HepG2 (cell line): ENCODE measurements around the gene CAMK1D. TPM values are rescaled to one million over a fixed set of nuclear protein-coding genes. Genes with fewer than 3 reads are reported as not detected.

ENCODE experiments used
- ATAC-seq: fragments of 200-7000 bp; cut with Tn5 transposase; 3 replicates; pipeline ENCODE4 v1.9.1; 2020; ENCODE audit warnings: mild to moderate bottlenecking, moderate library complexity
- BruUV-seq: library from RNA; stranded (reverse); fragments of 400-500 nt; replicated peaks from 2 replicates; lab custom pipeline; 2021; lab: Mats Ljungman, UMichigan
- CTCF ChIA-PET: fragments of 300-600 bp; formaldehyde crosslinking; extraction: SDS; loops from one replicate; lab custom pipeline; 2021; ENCODE audit warnings: low total read pairs, inconsistent platforms, low intra/inter-chr PET ratio; lab: Yijun Ruan, JAX
- POLR2A ChIA-PET: fragments of 350-600 bp; sonication (Branson Sonifier 250); formaldehyde crosslinking; loops from one replicate; lab custom pipeline; 2020; ENCODE audit warnings: antibody characterized with exemption, inconsistent platforms; lab: Yijun Ruan, JAX
- DNase-seq: peaks from one replicate; pipeline ENCODE4 v3.0.0-alpha.2; 2015; ENCODE audit warnings: low spot score
- FAIRE-seq: peaks from 3 replicates; lab custom pipeline; 2011; peaks lifted over from hg19 to GRCh38; lab: Jason Lieb, UNC
- H2AFZ ChIP-seq: one replicate; pipeline ENCODE4 v1.6.1; 2011; ENCODE audit warnings: low read length, inconsistent platforms
- H3K27ac ChIP-seq: fragments of 300-600 bp; 3 replicates; pipeline ENCODE4 v1.8.0; 2011; ENCODE audit warnings: mixed run types, mild to moderate bottlenecking, mixed read lengths, low read length, inconsistent platforms; ENCODE audit not compliant: insufficient read depth; ENCODE audit errors: extremely low read length
- H3K27me3 ChIP-seq, 2 experiments: fragments of 200-600 bp in 1 of 2; 2 replicates in 1 of 2; 3 replicates in 1 of 2; pipeline versions ENCODE4 v1.6.0 to v1.8.0; 2011; ENCODE audit warnings: low read length in 2 of 2, mild to moderate bottlenecking in 2 of 2, moderate library complexity in 2 of 2, inconsistent platforms in 1 of 2; ENCODE audit not compliant: insufficient read depth in 2 of 2, control insufficient read depth in 1 of 2
- H3K36me3 ChIP-seq, 2 experiments: fragments of 200-600 bp in 1 of 2; replicated peaks in 1 of 2; 2 replicates in 1 of 2; 3 replicates in 1 of 2; pipeline versions ENCODE4 v1.5.1 to v1.8.0; 2011; ENCODE audit warnings: low read length in 2 of 2, inconsistent platforms in 1 of 2; ENCODE audit not compliant: insufficient read depth in 2 of 2, control insufficient read depth in 1 of 2
- H3K4me1 ChIP-seq: 2 replicates; pipeline ENCODE4 v1.5.1; 2012; ENCODE audit warnings: low read length, inconsistent platforms; ENCODE audit not compliant: insufficient read depth
- H3K4me2 ChIP-seq: 2 replicates; pipeline ENCODE4 v1.6.0; 2011; ENCODE audit warnings: low read depth, low read length, inconsistent platforms
- H3K4me3 ChIP-seq, 3 experiments: fragments of 200-600 bp in 1 of 3; sonication (generic), shearing (Covaris generic) in 1 of 3; replicated peaks in 1 of 3; 2 replicates each; pipeline ENCODE4 v1.5.1; 2011 to 2016; ENCODE audit warnings: low read length in 3 of 3, inconsistent platforms in 2 of 3, low read depth in 2 of 3, mild to moderate bottlenecking in 2 of 3, control low read depth in 1 of 3, mixed read lengths in 1 of 3; ENCODE audit not compliant: insufficient read depth in 1 of 3
- H3K79me2 ChIP-seq: one replicate; pipeline ENCODE4 v1.6.1; 2011; ENCODE audit warnings: low read length, inconsistent platforms; ENCODE audit not compliant: insufficient read depth
- H3K9ac ChIP-seq: 2 replicates; pipeline ENCODE4 v1.6.0; 2011; ENCODE audit warnings: mild to moderate bottlenecking, low read depth, low read length, inconsistent platforms; ENCODE audit not compliant: insufficient read depth
- H3K9me3 ChIP-seq: 2 replicates; pipeline ENCODE4 v1.5.1; 2012; ENCODE audit warnings: mild to moderate bottlenecking, low read length
- H4K20me1 ChIP-seq: 2 replicates; pipeline ENCODE4 v1.6.0; 2011; ENCODE audit warnings: inconsistent platforms, mild to moderate bottlenecking, low read length, moderate library complexity; ENCODE audit not compliant: insufficient read depth
- ARNT2 ChIP-seq: sonication (generic); formaldehyde crosslinking; IDR thresholded peaks from 2 replicates; pipeline ENCODE4 v1.8.0; 2022; ENCODE audit warnings: mild to moderate bottlenecking, low read depth, missing genetic modification reagents, moderate library complexity
- KLF15 ChIP-seq: sonication (generic); formaldehyde crosslinking; IDR thresholded peaks from 2 replicates; pipeline ENCODE4 v1.8.1; 2023; ENCODE audit warnings: borderline replicate concordance, mild to moderate bottlenecking, inconsistent platforms, missing genetic modification reagents, mixed read lengths
- MAFF ChIP-seq: IDR thresholded peaks from 2 replicates; pipeline ENCODE4 v1.6.1; 2011; ENCODE audit warnings: low read depth, low read length, improper control_type of control experiment
- NPAS2 ChIP-seq: sonication (generic); formaldehyde crosslinking; IDR thresholded peaks from 2 replicates; pipeline ENCODE4 v1.8.0; 2022; ENCODE audit warnings: mild to moderate bottlenecking, missing genetic modification reagents, borderline replicate concordance
- ONECUT2 ChIP-seq: sonication (generic); formaldehyde crosslinking; IDR thresholded peaks from 2 replicates; pipeline ENCODE4 v1.4.0; 2020; ENCODE audit warnings: missing genetic modification reagents
- SALL1 ChIP-seq: sonication (generic); formaldehyde crosslinking; IDR thresholded peaks from 2 replicates; pipeline ENCODE4 v1.8.0; 2022; ENCODE audit warnings: mild to moderate bottlenecking, missing genetic modification reagents
- ZNF720 ChIP-seq: sonication (generic); formaldehyde crosslinking; IDR thresholded peaks from 2 replicates; pipeline ENCODE4 v1.4.0; 2020; ENCODE audit warnings: missing genetic modification reagents
- WGBS: methylation state at CpG from one replicate; pipeline ENCODE4 v1.1.6; 2017; ENCODE audit warnings: low lambda C conversion rate; 5-methylcytosine and 5-hydroxymethylcytosine counted together
- in situ Hi-C: cut with HindIII; loops from 2 replicates; pipeline ENCODE4 v1.10.0; 2017; ENCODE audit warnings: low pct_unique_long_range_greater_than_20kb; ENCODE audit not compliant: extremely low pct_ligation_motif_present
- intact Hi-C: fragments of 100-400 bp; cut with micrococcal nuclease; formaldehyde crosslinking; loops from one replicate; pipeline ENCODE4 v1.10.0; 2022; ENCODE audit not compliant: unreplicated experiment
- polyA plus RNA-seq, 8 experiments: library from polyadenylated mRNA; depleted of rRNA in 3 of 8; stranded (reverse) in 7 of 8; unstranded in 1 of 8; fragments of >200 nt; fragmentation: Illumina TruSeq in 4 of 8; extraction: Trizol in 4 of 8; gene quantifications; 2 replicates each; pipeline versions ENCODE4 v1.2.1 to v1.2.3, GENCODE V29; 2011 to 2016; ENCODE audit warnings: low read depth in 4 of 8, missing spikeins in 1 of 8, mixed read lengths in 1 of 8; ENCODE audit not compliant: insufficient read depth in 1 of 8
- total RNA-seq, 5 experiments: library from RNA; depleted of rRNA; stranded (reverse); fragments of >200 nt; fragmentation: Illumina TruSeq; extraction: Trizol; gene quantifications; 2 replicates each; pipeline ENCODE4 v1.2.3, GENCODE V29; 2016; ENCODE audit warnings: low read depth in 1 of 5
- TF ChIP-seq, protein P1 (sequence below): sonication (generic); formaldehyde crosslinking; IDR thresholded peaks from 2 replicates; pipeline ENCODE4 v1.4.0; 2020; ENCODE audit warnings: mild to moderate bottlenecking, missing genetic modification reagents
- TF ChIP-seq, protein P2 (sequence below): sonication (generic); formaldehyde crosslinking; IDR thresholded peaks from 2 replicates; pipeline ENCODE4 v1.4.0; 2020; ENCODE audit warnings: mild to moderate bottlenecking, missing genetic modification reagents
- TF ChIP-seq, protein P3 (sequence below): sonication (generic); formaldehyde crosslinking; IDR thresholded peaks from 2 replicates; pipeline ENCODE4 v1.4.0; 2020; ENCODE audit warnings: missing genetic modification reagents, mild to moderate bottlenecking, borderline replicate concordance
- TF ChIP-seq, protein P4 (sequence below): sonication (generic); formaldehyde crosslinking; IDR thresholded peaks from 2 replicates; pipeline ENCODE4 v1.8.0; 2022; ENCODE audit warnings: mild to moderate bottlenecking, missing genetic modification reagents, borderline replicate concordance
- TF ChIP-seq, protein P5 (sequence below), 2 experiments: sonication (generic) in 1 of 2; formaldehyde crosslinking in 1 of 2; IDR thresholded peaks; 2 replicates each; pipeline versions ENCODE4 v1.6.1 to v1.9.0; 2014 to 2022; ENCODE audit warnings: antibody characterized with exemption in 1 of 2, borderline replicate concordance in 1 of 2, inconsistent platforms in 1 of 2, low read depth in 1 of 2, missing genetic modification reagents in 1 of 2

The CAMK1D gene
- total and polyA plus RNA-seq, 2 of the 13 experiments (the other 11 are each of a cell fraction or from before 2014, with no cell fraction given): under 0.01 TPM; not detected in 1

DNA sequence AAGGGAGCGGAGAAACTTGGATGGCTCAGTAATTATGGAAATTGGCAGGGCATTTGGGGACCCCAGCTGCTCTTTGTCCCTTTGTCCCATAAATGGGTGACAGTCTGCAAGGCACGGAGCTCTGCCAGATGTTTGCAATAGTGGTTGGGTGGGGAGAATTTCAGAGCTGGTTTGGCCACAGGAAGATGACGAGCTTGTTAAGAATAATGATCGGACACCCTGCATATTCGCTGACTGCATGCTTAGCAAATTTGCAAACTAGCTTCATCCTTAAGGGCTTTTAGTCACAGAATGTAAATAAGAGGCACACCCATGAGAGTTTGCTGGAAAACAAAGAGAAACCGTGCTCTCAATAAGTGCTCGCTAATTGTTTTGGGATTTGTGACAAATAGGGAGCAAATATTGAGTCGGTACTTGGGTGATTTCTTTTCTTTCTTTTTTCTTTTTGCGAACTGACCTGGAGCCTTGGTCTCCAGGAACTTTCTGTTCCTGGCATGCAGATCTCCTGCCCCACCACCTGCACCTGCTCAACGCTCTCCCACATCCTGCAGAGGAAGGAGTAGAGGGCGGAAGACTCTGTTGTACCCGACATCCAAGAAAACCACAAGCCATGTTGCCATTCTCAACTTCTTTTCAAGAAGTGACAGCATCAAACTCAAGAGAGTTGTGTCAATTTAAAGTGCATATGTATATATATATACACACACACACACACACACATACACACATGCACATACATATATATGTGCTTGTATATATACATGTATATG is 238.9 kb downstream of the CAMK1D start:
- intact Hi-C loops: no loop called here
- H2AFZ ChIP-seq: no peak overlapping the region
- H4K20me1 ChIP-seq: no peaks in the 10 kb centered on the region
- FAIRE-seq (no peak), ATAC-seq (no peak), DNase-seq (no peak)
- no peaks in the 10 kb centered on the region for H3K9me3 ChIP-seq
- H3K27me3 ChIP-seq: peaks cover 1 to 18% of the 10 kb centered on the region in 2 experiments; a peak in 4 of 5 replicates
- H3K4me1 ChIP-seq: no peaks in the 10 kb centered on the region
- no peaks in the 10 kb centered on the region for H3K79me2 ChIP-seq
- CTCF ChIA-PET: no interaction called here
- no TSS peak for BruUV-seq
- POLR2A ChIA-PET: no interaction called here
- in situ Hi-C loops: no loop called here
- no peaks in the 10 kb centered on the region for H3K36me3 ChIP-seq
- no peak overlapping the region for H3K4me2 ChIP-seq
- WGBS: 28% methylated on average over 12 of the region's 12 CpGs
- no peak overlapping the region for H3K27ac ChIP-seq
- no peak overlapping the region for H3K9ac ChIP-seq
- H3K4me3 ChIP-seq: no peak overlapping the region
- TF ChIP-seq, protein P1, sequence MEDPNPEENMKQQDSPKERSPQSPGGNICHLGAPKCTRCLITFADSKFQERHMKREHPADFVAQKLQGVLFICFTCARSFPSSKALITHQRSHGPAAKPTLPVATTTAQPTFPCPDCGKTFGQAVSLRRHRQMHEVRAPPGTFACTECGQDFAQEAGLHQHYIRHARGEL: no peak
- TF ChIP-seq, protein P2, sequence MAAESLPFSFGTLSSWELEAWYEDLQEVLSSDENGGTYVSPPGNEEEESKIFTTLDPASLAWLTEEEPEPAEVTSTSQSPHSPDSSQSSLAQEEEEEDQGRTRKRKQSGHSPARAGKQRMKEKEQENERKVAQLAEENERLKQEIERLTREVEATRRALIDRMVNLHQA: no peak
- TF ChIP-seq ONECUT2 (CRISPR knock-in tag) (no peak), NPAS2 (CRISPR knock-in tag) (no peak), MAFF (no peak), ARNT2 (no peak), KLF15 (CRISPR knock-in tag) (no peak), SALL1 (CRISPR knock-in tag) (no peak), ZNF720 (CRISPR knock-in tag) (no peak)
- TF ChIP-seq, protein P3, sequence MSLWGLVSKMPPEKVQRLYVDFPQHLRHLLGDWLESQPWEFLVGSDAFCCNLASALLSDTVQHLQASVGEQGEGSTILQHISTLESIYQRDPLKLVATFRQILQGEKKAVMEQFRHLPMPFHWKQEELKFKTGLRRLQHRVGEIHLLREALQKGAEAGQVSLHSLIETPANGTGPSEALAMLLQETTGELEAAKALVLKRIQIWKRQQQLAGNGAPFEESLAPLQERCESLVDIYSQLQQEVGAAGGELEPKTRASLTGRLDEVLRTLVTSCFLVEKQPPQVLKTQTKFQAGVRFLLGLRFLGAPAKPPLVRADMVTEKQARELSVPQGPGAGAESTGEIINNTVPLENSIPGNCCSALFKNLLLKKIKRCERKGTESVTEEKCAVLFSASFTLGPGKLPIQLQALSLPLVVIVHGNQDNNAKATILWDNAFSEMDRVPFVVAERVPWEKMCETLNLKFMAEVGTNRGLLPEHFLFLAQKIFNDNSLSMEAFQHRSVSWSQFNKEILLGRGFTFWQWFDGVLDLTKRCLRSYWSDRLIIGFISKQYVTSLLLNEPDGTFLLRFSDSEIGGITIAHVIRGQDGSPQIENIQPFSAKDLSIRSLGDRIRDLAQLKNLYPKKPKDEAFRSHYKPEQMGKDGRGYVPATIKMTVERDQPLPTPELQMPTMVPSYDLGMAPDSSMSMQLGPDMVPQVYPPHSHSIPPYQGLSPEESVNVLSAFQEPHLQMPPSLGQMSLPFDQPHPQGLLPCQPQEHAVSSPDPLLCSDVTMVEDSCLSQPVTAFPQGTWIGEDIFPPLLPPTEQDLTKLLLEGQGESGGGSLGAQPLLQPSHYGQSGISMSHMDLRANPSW (CRISPR knock-in tag): no peak
- TF ChIP-seq, protein P4, sequence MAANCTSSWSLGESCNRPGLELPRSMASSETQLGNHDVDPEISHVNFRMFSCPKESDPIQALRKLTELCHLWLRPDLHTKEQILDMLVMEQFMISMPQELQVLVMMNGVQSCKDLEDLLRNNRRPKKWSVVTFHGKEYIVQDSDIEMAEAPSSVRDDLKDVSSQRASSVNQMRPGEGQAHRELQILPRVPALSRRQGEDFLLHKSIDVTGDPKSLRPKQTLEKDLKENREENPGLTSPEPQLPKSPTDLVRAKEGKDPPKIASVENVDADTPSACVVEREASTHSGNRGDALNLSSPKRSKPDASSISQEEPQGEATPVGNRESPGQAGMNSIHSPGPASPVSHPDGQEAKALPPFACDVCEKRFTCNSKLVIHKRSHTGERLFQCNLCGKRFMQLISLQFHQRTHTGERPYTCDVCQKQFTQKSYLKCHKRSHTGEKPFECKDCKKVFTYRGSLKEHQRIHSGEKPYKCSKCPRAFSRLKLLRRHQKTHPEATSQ (CRISPR knock-in tag): no peak
- TF ChIP-seq, protein P5, sequence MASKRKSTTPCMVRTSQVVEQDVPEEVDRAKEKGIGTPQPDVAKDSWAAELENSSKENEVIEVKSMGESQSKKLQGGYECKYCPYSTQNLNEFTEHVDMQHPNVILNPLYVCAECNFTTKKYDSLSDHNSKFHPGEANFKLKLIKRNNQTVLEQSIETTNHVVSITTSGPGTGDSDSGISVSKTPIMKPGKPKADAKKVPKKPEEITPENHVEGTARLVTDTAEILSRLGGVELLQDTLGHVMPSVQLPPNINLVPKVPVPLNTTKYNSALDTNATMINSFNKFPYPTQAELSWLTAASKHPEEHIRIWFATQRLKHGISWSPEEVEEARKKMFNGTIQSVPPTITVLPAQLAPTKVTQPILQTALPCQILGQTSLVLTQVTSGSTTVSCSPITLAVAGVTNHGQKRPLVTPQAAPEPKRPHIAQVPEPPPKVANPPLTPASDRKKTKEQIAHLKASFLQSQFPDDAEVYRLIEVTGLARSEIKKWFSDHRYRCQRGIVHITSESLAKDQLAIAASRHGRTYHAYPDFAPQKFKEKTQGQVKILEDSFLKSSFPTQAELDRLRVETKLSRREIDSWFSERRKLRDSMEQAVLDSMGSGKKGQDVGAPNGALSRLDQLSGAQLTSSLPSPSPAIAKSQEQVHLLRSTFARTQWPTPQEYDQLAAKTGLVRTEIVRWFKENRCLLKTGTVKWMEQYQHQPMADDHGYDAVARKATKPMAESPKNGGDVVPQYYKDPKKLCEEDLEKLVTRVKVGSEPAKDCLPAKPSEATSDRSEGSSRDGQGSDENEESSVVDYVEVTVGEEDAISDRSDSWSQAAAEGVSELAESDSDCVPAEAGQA (IDR thresholded peaks at IDR 0.05; ENCODE audit: low read depth): no peak
- TF ChIP-seq, protein P5 (CRISPR knock-in tag; IDR thresholded peaks at IDR 0.05; ENCODE audit: borderline replicate concordance): no peak
